Neuronal stem cell (in vitro differentiated cells): ENCODE results near the gene FBXL13.

Source experiments
- DNase-seq: peaks from one replicate; pipeline ENCODE4 v3.0.0-alpha.2; 2013; ENCODE audit warnings: low spot score
- H2AFZ ChIP-seq: one replicate; pipeline ENCODE4 v1.6.1; 2013; ENCODE audit warnings: mild to moderate bottlenecking, low read length, inconsistent platforms
- H2AK5ac ChIP-seq: 2 replicates; pipeline ENCODE4 v1.6.1; 2013; ENCODE audit warnings: low read depth, mild to moderate bottlenecking, inconsistent platforms, low read length, moderate library complexity, mixed read lengths
- H2BK120ac ChIP-seq: 2 replicates; pipeline ENCODE4 v1.6.1; 2013; ENCODE audit warnings: low read depth, mild to moderate bottlenecking, inconsistent platforms, low read length, moderate library complexity, mixed read lengths
- H2BK12ac ChIP-seq: one replicate; pipeline ENCODE4 v1.6.1; 2013; ENCODE audit warnings: low read length, inconsistent platforms
- H2BK15ac ChIP-seq: 2 replicates; pipeline ENCODE4 v1.6.1; 2013; ENCODE audit warnings: mild to moderate bottlenecking, low read length, inconsistent platforms, mixed read lengths
- H2BK5ac ChIP-seq: one replicate; pipeline ENCODE4 v1.6.1; 2013; ENCODE audit warnings: inconsistent platforms, mild to moderate bottlenecking, low read length, moderate library complexity
- H3K14ac ChIP-seq: one replicate; pipeline ENCODE4 v1.6.1; 2013; ENCODE audit warnings: low read length, inconsistent platforms
- H3K18ac ChIP-seq: 2 replicates; pipeline ENCODE4 v1.6.1; 2013; ENCODE audit warnings: low read length, inconsistent platforms
- H3K23ac ChIP-seq: 2 replicates; pipeline ENCODE4 v1.6.1; 2013; ENCODE audit warnings: low read depth, mild to moderate bottlenecking, mixed read lengths, low read length, inconsistent platforms; ENCODE audit not compliant: poor library complexity
- H3K27ac ChIP-seq: replicated peaks from 3 replicates; pipeline ENCODE4 v1.5.1; 2013; ENCODE audit warnings: low read length, inconsistent platforms
- H3K27me3 ChIP-seq, 3 experiments: 2 replicates each; pipeline ENCODE4 v1.6.1; 2013; ENCODE audit warnings: low read length in 3 of 3, mild to moderate bottlenecking in 2 of 3, inconsistent platforms in 1 of 3, low read depth in 1 of 3, mixed read lengths in 1 of 3, moderate library complexity in 1 of 3; ENCODE audit not compliant: control insufficient read depth in 3 of 3, insufficient read depth in 3 of 3
- H3K36me3 ChIP-seq, 2 donors: replicated peaks in 1 of 2; 2 replicates each; pipeline ENCODE4 v1.6.1; 2013; ENCODE audit warnings: low read length in 2 of 2; ENCODE audit not compliant: control insufficient read depth in 2 of 2, insufficient read depth in 2 of 2
- H3K4ac ChIP-seq: 2 replicates; pipeline ENCODE4 v1.6.1; 2013; ENCODE audit warnings: inconsistent platforms, mild to moderate bottlenecking, low read length, moderate library complexity
- H3K4me1 ChIP-seq, 2 donors: 1 replicate in 1 of 2; 2 replicates in 1 of 2; pipeline ENCODE4 v1.6.1; 2013; ENCODE audit warnings: low read length in 2 of 2, low read depth in 1 of 2; ENCODE audit not compliant: control insufficient read depth in 2 of 2, insufficient read depth in 1 of 2
- H3K4me2 ChIP-seq: one replicate; pipeline ENCODE4 v1.6.1; 2013; ENCODE audit warnings: mild to moderate bottlenecking, low read length, inconsistent platforms; ENCODE audit not compliant: insufficient read depth, poor library complexity, severe bottlenecking
- H3K4me3 ChIP-seq, 2 donors: 2 replicates each; pipeline ENCODE4 v1.5.1; 2013; ENCODE audit warnings: low read length in 2 of 2, mild to moderate bottlenecking in 2 of 2, inconsistent platforms in 1 of 2, moderate library complexity in 1 of 2
- H3K79me1 ChIP-seq: one replicate; pipeline ENCODE4 v1.6.1; 2013; ENCODE audit warnings: low read depth, mild to moderate bottlenecking, inconsistent platforms, low read length, moderate library complexity
- H3K9ac ChIP-seq: one replicate; pipeline ENCODE4 v1.6.1; 2013; ENCODE audit warnings: mild to moderate bottlenecking, low read depth, low read length, inconsistent platforms; ENCODE audit not compliant: poor library complexity
- H3K9me3 ChIP-seq, 2 donors: replicated peaks in 1 of 2; 2 replicates each; pipeline versions ENCODE3 to v1.6.1; 2013; ENCODE audit warnings: low read length in 2 of 2, mild to moderate bottlenecking in 2 of 2, inconsistent platforms in 1 of 2, low read depth in 1 of 2, mixed read lengths in 1 of 2, moderate library complexity in 1 of 2; ENCODE audit not compliant: control insufficient read depth in 2 of 2, insufficient read depth in 1 of 2
- H4K8ac ChIP-seq: one replicate; pipeline ENCODE4 v1.6.1; 2013; ENCODE audit warnings: low read depth, mild to moderate bottlenecking, inconsistent platforms, low read length, moderate library complexity
- H4K91ac ChIP-seq: one replicate; pipeline ENCODE4 v1.6.1; 2013; ENCODE audit warnings: low read length, low read depth, mild to moderate bottlenecking, inconsistent platforms; ENCODE audit not compliant: poor library complexity
- WGBS, 2 donors: extraction: QIAGEN DNeasy Blood & Tissue Kit; methylation state at CpG; one replicate each; pipeline ENCODE4 v1.1.7; 2013; ENCODE audit warnings: missing lambda C conversion rate in 2 of 2, mixed read lengths in 1 of 2; ENCODE audit not compliant: insufficient read length in 2 of 2, insufficient replicate concordance in 1 of 2; ENCODE audit errors: extremely low coverage in 2 of 2; 5-methylcytosine and 5-hydroxymethylcytosine counted together

The FBXL13 gene

GRCh38 chr7:102914585-102914984 is 160.0 kb downstream of the FBXL13 start:
- DNase-seq, result no peak
- WGBS, 2 donors, result no CpG with 5 or more reads among the region's 8 CpGs
- peak overlapping the region in 1 of 2 donors; percentile 5 for H3K4me3 ChIP-seq

GRCh38 chr7:102913826-102914225 is 160.8 kb downstream of the FBXL13 start:
- Histone ChIP-seq H4K8ac (no peak overlapping the region), H3K9me3 (no peaks in the 10 kb centered on the region), H3K9ac (no peak overlapping the region), H2BK12ac (no peak overlapping the region), H3K27me3 (no peaks in the 10 kb centered on the region), H3K4me3 (peak overlapping the region in 1 of 2 donors; percentile 54), H3K18ac (no peak overlapping the region), H3K14ac (no peak overlapping the region), H2BK5ac (no peak overlapping the region), H3K4ac (no peak overlapping the region), H3K23ac (no peak overlapping the region), H4K91ac (no peak overlapping the region), H3K27ac (no peak overlapping the region), H2AFZ (no peak overlapping the region), H2BK120ac (no peak overlapping the region), H3K36me3 (no peaks in the 10 kb centered on the region), H3K4me1 (peaks cover 0 to 2% of the 10 kb centered on the region in 2 donors), H2AK5ac (no peak overlapping the region), H3K4me2 (no peak overlapping the region), H2BK15ac (no peak overlapping the region), H3K79me1 (no peaks in the 10 kb centered on the region)
- no CpG with 5 or more reads among the region's 9 CpGs for WGBS, 2 donors
- no peak for DNase-seq

More at GRCh38 chr7:102914585-102914984, 160.0 kb downstream of the FBXL13 start:
- Histone ChIP-seq H4K8ac (no peak overlapping the region), H2AK5ac (no peak overlapping the region), H3K9ac (no peak overlapping the region), H3K27ac (no peak overlapping the region), H3K27me3 (no peaks in the 10 kb centered on the region), H3K14ac (no peak overlapping the region), H3K23ac (no peak overlapping the region), H2AFZ (no peak overlapping the region), H3K9me3 (no peaks in the 10 kb centered on the region), H3K4me2 (no peak overlapping the region), H3K18ac (no peak overlapping the region), H3K79me1 (no peaks in the 10 kb centered on the region), H2BK5ac (no peak overlapping the region), H2BK12ac (no peak overlapping the region), H2BK15ac (no peak overlapping the region), H2BK120ac (no peak overlapping the region), H3K36me3 (no peaks in the 10 kb centered on the region), H4K91ac (no peak overlapping the region), H3K4me1 (peaks cover 0 to 2% of the 10 kb centered on the region in 2 donors), H3K4ac (no peak overlapping the region)

GRCh38 chr7:102912742-102913141 is 161.9 kb downstream of the FBXL13 start, which contains the start of gene LRRC17:
Gene LRRC17 (plus strand): TSS chr7:102913000. CDS start chr7:102933914, 20,914 bp downstream.
- WGBS, 2 donors, result no CpG with 5 or more reads among the region's 6 CpGs
- H2AK5ac ChIP-seq, result no peak within 1 kb of the TSS
- no peak within 1 kb of the TSS for H3K4ac ChIP-seq
- H3K14ac ChIP-seq, result no peak within 1 kb of the TSS
- no peaks in the 10 kb centered on the region for H3K79me1 ChIP-seq
- no peak within 1 kb of the TSS for H2BK120ac ChIP-seq
- H2AFZ ChIP-seq, result peak within 1 kb of the TSS; percentile 68
- peak within 1 kb of the TSS; percentile 28 for H3K4me2 ChIP-seq
- H2BK5ac ChIP-seq, result no peak within 1 kb of the TSS
- H3K27ac ChIP-seq, result no peak within 1 kb of the TSS
- no peak within 1 kb of the TSS for H4K91ac ChIP-seq
- no peak within 1 kb of the TSS for H3K18ac ChIP-seq
- no peak within 1 kb of the TSS for H2BK12ac ChIP-seq
- no peak within 1 kb of the TSS for H2BK15ac ChIP-seq
- H3K23ac ChIP-seq, result no peak within 1 kb of the TSS
- H3K36me3 ChIP-seq, result no peaks in the 10 kb centered on the region
- no peak for DNase-seq
- H3K9me3 ChIP-seq, result no peaks in the 10 kb centered on the region
- no peak within 1 kb of the TSS for H4K8ac ChIP-seq
- no peak within 1 kb of the TSS for H3K9ac ChIP-seq
- peaks cover 0 to 2% of the 10 kb centered on the region in 2 donors for H3K4me1 ChIP-seq
- H3K4me3 ChIP-seq, result peak within 1 kb of the TSS in 1 of 2 donors; percentile 54
- no peaks in the 10 kb centered on the region for H3K27me3 ChIP-seq

- DNase-seq, result no peak
Observed at GRCh38 chr7:102908676-102909075, 165.9 kb downstream of the FBXL13 start.

More at GRCh38 chr7:102908676-102909075, 165.9 kb downstream of the FBXL13 start:
- Histone ChIP-seq H3K27ac (no peak overlapping the region), H3K4me3 (no peak overlapping the region), H3K14ac (no peak overlapping the region), H4K91ac (no peak overlapping the region), H2AFZ (no peak overlapping the region), H3K23ac (no peak overlapping the region), H2BK15ac (no peak overlapping the region), H3K9ac (no peak overlapping the region), H3K79me1 (no peaks in the 10 kb centered on the region), H3K27me3 (no peaks in the 10 kb centered on the region), H3K18ac (no peak overlapping the region), H2BK5ac (no peak overlapping the region), H2AK5ac (no peak overlapping the region), H3K4me2 (no peak overlapping the region), H3K4ac (no peak overlapping the region), H3K4me1 (peaks cover 0 to 2% of the 10 kb centered on the region in 2 donors), H3K36me3 (no peaks in the 10 kb centered on the region), H4K8ac (no peak overlapping the region), H2BK12ac (no peak overlapping the region), H2BK120ac (peak overlapping the region; percentile 28), H3K9me3 (no peaks in the 10 kb centered on the region)
